Gastroesophageal sphincter (tissue), 4 donors: Measurements from ENCODE around the gene TSPAN9. TPM values are rescaled to one million over a fixed set of nuclear protein-coding genes. Genes with fewer than 3 reads are reported as not detected.

ENCODE experiments used
- ATAC-seq: fragments of 150-250 bp; one replicate; pipeline ENCODE4 v1.9.1; 2016; ENCODE audit warnings: mild to moderate bottlenecking, moderate library complexity
- H3K27ac ChIP-seq, 4 donors: fragments of 200-600 bp; sonication (generic) in 3 of 4; 1 replicate in 3 of 4; 2 replicates in 1 of 4; pipeline ENCODE4 v1.5.1; 2016 to 2019
- H3K27me3 ChIP-seq: fragments of 200-600 bp; sonication (generic); one replicate; pipeline ENCODE4 v1.5.1; 2019
- H3K36me3 ChIP-seq, 2 donors: fragments of 200-600 bp; sonication (generic); one replicate each; pipeline ENCODE4 v1.5.1; 2019; ENCODE audit warnings: control low read depth in 1 of 2
- H3K4me1 ChIP-seq, 3 donors: fragments of 200-600 bp; sonication (generic); 1 replicate in 2 of 3; 2 replicates in 1 of 3; pipeline ENCODE4 v1.5.1; 2016 to 2019; ENCODE audit warnings: control low read depth in 2 of 3
- H3K4me3 ChIP-seq, 2 donors: fragments of 200-600 bp; sonication (generic); one replicate each; pipeline ENCODE4 v1.5.1; 2019; ENCODE audit warnings: mild to moderate bottlenecking in 1 of 2, moderate library complexity in 1 of 2
- H3K9me3 ChIP-seq, 3 donors: fragments of 200-600 bp; sonication (generic); one replicate each; pipeline ENCODE4 v1.5.1; 2017 to 2019; ENCODE audit warnings: control low read depth in 2 of 3
- EP300 ChIP-seq: sonication (generic); formaldehyde crosslinking; IDR thresholded peaks from one replicate; pipeline ENCODE4 v1.6.1; 2017; ENCODE audit warnings: antibody characterized with exemption, mild to moderate bottlenecking
- POLR2A ChIP-seq, 2 donors: fragments of 450-650 bp; IDR thresholded peaks; one replicate each; pipeline ENCODE4 v1.6.1; 2017; ENCODE audit warnings: antibody characterized with exemption in 2 of 2, mild to moderate bottlenecking in 2 of 2, moderate library complexity in 1 of 2
- POLR2AphosphoS5 ChIP-seq: sonication (generic); formaldehyde crosslinking; IDR thresholded peaks from one replicate; pipeline ENCODE4 v1.6.1; 2017; ENCODE audit warnings: antibody characterized with exemption
- WGBS, 2 donors: methylation state at CpG; one replicate each; pipeline ENCODE4 v1.1.5; 2018; ENCODE audit warnings: low coverage in 1 of 2; 5-methylcytosine and 5-hydroxymethylcytosine counted together
- total RNA-seq, 4 donors: library from RNA; depleted of rRNA; stranded (reverse); fragments of >200 nt; gene quantifications; one replicate each; pipeline ENCODE4 v1.1.0, GENCODE V29; 2016
- TF ChIP-seq, protein P1 (sequence below), 4 experiments: fragments of 200-600 bp in 2 of 4; fragments of 450-650 bp in 2 of 4; sonication (generic) in 1 of 4; IDR thresholded peaks; one replicate each; pipeline ENCODE4 v1.5.1; 2017 to 2019; ENCODE audit warnings: antibody characterized with exemption in 4 of 4, mild to moderate bottlenecking in 2 of 4, moderate library complexity in 2 of 4

TSPAN9 gene
- total RNA-seq, 4 donors from 2014 or later = 19.5 to 30.2 (median 26.0) TPM

- ATAC-seq = no peak
- Histone ChIP-seq H3K4me1 (no peaks in the 10 kb centered on the region), H3K4me3 (no peak overlapping the region), H3K36me3 (peaks cover 0 to 88% of the 10 kb centered on the region in 2 donors), H3K9me3 (no peaks in the 10 kb centered on the region), H3K27me3 (no peaks in the 10 kb centered on the region), H3K27ac (no peak overlapping the region)
- TF ChIP-seq POLR2A (IDR thresholded peaks at IDR 0.05) (no peak), EP300 (no peak), POLR2AphosphoS5 (no peak)
- TF ChIP-seq, protein P1, sequence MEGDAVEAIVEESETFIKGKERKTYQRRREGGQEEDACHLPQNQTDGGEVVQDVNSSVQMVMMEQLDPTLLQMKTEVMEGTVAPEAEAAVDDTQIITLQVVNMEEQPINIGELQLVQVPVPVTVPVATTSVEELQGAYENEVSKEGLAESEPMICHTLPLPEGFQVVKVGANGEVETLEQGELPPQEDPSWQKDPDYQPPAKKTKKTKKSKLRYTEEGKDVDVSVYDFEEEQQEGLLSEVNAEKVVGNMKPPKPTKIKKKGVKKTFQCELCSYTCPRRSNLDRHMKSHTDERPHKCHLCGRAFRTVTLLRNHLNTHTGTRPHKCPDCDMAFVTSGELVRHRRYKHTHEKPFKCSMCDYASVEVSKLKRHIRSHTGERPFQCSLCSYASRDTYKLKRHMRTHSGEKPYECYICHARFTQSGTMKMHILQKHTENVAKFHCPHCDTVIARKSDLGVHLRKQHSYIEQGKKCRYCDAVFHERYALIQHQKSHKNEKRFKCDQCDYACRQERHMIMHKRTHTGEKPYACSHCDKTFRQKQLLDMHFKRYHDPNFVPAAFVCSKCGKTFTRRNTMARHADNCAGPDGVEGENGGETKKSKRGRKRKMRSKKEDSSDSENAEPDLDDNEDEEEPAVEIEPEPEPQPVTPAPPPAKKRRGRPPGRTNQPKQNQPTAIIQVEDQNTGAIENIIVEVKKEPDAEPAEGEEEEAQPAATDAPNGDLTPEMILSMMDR (IDR thresholded peaks at IDR 0.05) = no peak
- 94% methylated on average over 2 of the region's 14 CpGs; no CpG with 5 or more reads in 1 of the 2 donors for WGBS, 2 donors
Measured at GRCh38 chr12:3280967-3281366, 203.8 kb downstream of the TSPAN9 start.

DNA sequence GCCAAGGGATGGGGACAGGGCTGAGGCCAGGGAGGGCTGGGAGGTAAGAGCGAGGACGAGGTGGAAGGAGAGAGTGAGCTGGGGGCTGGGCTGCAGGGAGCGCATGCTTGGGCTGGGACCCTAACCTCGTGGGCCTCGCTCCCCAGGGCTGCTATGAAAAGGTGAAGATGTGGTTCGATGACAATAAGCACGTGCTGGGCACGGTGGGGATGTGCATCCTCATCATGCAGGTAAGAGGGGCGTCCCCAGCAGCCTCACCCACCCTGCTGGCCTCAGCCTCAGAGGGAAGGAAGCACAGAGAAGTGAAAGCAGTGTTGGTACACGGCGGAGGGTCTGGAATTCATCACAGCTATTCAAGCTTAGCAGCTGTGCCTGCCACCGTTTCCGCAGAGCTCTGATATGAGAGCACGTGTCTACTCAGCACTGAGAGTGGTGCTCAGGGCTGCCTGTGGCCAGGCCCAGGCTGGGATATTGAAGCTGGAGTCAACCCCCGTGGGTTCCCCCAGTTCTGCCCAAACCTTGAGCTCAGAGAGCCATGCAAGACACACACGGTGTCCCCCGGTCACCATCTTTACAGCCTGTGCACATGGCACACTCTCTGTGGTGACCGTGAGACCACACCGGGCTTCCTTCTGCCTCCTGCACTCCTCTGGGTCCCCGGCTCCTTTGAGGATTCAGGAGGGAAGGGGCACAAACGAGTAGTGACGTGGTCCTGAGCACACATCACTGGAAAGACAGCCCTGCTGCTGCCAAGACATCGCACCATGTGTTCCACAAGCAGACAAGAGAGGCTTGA, 204.6 kb downstream of the TSPAN9 start:
- Histone ChIP-seq H3K27ac (no peak overlapping the region), H3K4me1 (no peaks in the 10 kb centered on the region), H3K27me3 (no peaks in the 10 kb centered on the region), H3K4me3 (no peak overlapping the region), H3K36me3 (peaks cover 0 to 95% of the 10 kb centered on the region in 2 donors), H3K9me3 (no peaks in the 10 kb centered on the region)
- no peak for ATAC-seq
- TF ChIP-seq POLR2AphosphoS5 (no peak), EP300 (no peak), POLR2A (IDR thresholded peaks at IDR 0.05) (no peak)
- TF ChIP-seq, protein P1 (IDR thresholded peaks at IDR 0.05) = no peak
- WGBS, 2 donors = 75 to 84% methylated on average over 10 of the region's 23 CpGs

GRCh38 chr12:3282384-3282670, 205.1 kb downstream of the TSPAN9 start:
- Histone ChIP-seq H3K4me3 (no peak overlapping the region), H3K27me3 (no peaks in the 10 kb centered on the region), H3K4me1 (no peaks in the 10 kb centered on the region), H3K9me3 (no peaks in the 10 kb centered on the region), H3K36me3 (peaks cover 0 to 95% of the 10 kb centered on the region in 2 donors), H3K27ac (no peak overlapping the region)
- ATAC-seq = no peak
- TF ChIP-seq EP300 (no peak), POLR2A (IDR thresholded peaks at IDR 0.05) (no peak), POLR2AphosphoS5 (no peak)
- TF ChIP-seq, protein P1 (IDR thresholded peaks at IDR 0.05) = no peak
- WGBS, 2 donors = 90 to 93% methylated on average over 6 to 8 of the region's 8 CpGs

DNA sequence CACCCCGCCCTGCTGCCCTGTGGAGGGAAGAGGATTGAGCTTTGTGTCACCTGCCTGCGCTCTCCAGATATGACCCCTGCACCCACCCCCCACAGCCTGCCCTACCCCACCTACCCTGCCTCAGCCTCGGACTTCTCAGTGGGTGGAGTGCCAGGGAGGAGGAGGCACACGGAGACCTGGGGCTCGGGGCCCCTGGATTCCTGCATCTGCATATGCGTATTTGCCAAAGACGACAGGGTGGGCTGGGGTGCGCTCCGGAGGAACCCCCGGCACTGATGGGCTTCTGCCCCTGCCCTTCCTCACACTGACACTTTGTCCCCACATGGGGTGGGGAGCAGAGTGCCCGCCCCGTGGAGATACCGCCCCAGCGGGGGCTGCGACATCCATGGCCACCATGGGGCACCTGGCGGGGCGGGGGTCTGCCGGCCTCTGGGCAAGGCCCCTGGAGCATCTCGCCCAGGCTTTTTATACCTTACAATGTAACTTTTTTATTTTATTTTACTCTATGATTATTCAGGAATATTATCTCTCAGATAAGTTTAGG, 206.0 kb downstream of the TSPAN9 start:
- no peak for TF ChIP-seq POLR2AphosphoS5
- no peak overlapping the region for H3K4me3 ChIP-seq
- peaks cover 0 to 97% of the 10 kb centered on the region in 2 donors for H3K36me3 ChIP-seq
- no peaks in the 10 kb centered on the region for H3K4me1 ChIP-seq
- no peak for ATAC-seq
- no peaks in the 10 kb centered on the region for H3K27me3 ChIP-seq
- 95% methylated on average over 8 of the region's 19 CpGs; no CpG with 5 or more reads in 1 of the 2 donors for WGBS, 2 donors
- no peaks in the 10 kb centered on the region for H3K9me3 ChIP-seq
- H3K27ac ChIP-seq = no peak overlapping the region

- H3K4me1 ChIP-seq = no peaks in the 10 kb centered on the region
- TF ChIP-seq, protein P1 (IDR thresholded peaks at IDR 0.05) = no peak
- TF ChIP-seq POLR2AphosphoS5 (no peak), POLR2A (IDR thresholded peaks at IDR 0.05) (no peak), EP300 (no peak)
- WGBS, 2 donors = 60 to 98% methylated on average over 1 to 6 of the region's 18 CpGs
- no peak for ATAC-seq
- no peaks in the 10 kb centered on the region for H3K27me3 ChIP-seq
- H3K27ac ChIP-seq = no peak overlapping the region
- H3K36me3 ChIP-seq = peaks cover 0 to 86% of the 10 kb centered on the region in 2 donors
- no peaks in the 10 kb centered on the region for H3K9me3 ChIP-seq
- no peak overlapping the region for H3K4me3 ChIP-seq
Measured at GRCh38 chr12:3284405-3284804, 207.2 kb downstream of the TSPAN9 start.
